ENCODE measurements around the gene TMEM150B. TPM values are rescaled to one million over a fixed set of nuclear protein-coding genes. Genes with fewer than 3 reads are reported as not detected.
A peak's percentile ranks its signal among the peaks of the same experiment; 100 is the strongest.

Gene TMEM150B
- total RNA-seq, 1 donor from 2014 or later: not detected

DNA sequence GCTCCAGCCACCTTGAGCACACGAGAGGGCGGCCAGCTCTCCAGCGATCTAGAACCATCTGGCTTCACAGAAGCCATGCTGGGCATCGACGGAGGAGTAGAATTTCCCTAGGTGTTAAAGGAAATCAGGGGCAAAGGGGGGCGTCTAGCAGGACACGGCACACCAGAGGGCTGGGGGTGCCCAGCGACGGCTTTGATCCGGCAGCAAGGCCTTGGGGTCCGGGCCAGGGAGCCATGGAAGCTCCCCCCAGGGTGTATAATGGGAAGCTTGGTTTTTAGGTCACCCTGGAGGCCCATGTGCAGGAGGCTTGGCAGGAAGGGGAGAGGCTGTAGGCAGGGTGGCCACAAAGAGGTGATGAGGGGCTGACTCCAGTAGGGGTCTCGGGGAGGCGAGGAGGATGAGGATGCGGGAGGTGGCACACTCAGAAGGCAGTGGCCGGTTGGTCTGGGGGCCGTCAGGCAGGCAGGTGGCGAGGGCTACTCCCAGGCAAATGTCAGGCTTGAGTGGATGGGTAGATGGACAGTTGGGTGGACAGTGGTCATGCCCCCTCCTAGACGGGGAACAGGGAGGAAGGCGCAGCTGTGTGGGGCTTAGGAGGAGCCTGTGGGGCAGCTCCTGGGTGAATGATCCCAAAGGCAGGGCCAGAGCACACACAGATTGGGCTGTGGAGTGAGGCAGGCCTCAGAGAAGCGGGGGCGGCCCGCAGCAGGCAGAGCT, 20.1 kb upstream of the TMEM150B start:
- Mint-ChIP-seq H3K27ac (ENCODE audit: unreplicated experiment) (no peak overlapping the region), H3K4me3 (ENCODE audit: unreplicated experiment) (no peak overlapping the region), H3K4me1 (ENCODE audit: low read depth) (peaks cover 28% of the 10 kb centered on the region), H3K9me3 (ENCODE audit: low read depth) (no peaks in the 10 kb centered on the region), H3K36me3 (ENCODE audit: low read depth) (no peaks in the 10 kb centered on the region), H3K27me3 (ENCODE audit: low read depth) (no peaks in the 10 kb centered on the region)
- TF ChIP-seq, protein P1, sequence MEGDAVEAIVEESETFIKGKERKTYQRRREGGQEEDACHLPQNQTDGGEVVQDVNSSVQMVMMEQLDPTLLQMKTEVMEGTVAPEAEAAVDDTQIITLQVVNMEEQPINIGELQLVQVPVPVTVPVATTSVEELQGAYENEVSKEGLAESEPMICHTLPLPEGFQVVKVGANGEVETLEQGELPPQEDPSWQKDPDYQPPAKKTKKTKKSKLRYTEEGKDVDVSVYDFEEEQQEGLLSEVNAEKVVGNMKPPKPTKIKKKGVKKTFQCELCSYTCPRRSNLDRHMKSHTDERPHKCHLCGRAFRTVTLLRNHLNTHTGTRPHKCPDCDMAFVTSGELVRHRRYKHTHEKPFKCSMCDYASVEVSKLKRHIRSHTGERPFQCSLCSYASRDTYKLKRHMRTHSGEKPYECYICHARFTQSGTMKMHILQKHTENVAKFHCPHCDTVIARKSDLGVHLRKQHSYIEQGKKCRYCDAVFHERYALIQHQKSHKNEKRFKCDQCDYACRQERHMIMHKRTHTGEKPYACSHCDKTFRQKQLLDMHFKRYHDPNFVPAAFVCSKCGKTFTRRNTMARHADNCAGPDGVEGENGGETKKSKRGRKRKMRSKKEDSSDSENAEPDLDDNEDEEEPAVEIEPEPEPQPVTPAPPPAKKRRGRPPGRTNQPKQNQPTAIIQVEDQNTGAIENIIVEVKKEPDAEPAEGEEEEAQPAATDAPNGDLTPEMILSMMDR (IDR thresholded peaks at IDR 0.05): no peak
- no peak for DNase-seq (ENCODE audit: low spot score)

DNA sequence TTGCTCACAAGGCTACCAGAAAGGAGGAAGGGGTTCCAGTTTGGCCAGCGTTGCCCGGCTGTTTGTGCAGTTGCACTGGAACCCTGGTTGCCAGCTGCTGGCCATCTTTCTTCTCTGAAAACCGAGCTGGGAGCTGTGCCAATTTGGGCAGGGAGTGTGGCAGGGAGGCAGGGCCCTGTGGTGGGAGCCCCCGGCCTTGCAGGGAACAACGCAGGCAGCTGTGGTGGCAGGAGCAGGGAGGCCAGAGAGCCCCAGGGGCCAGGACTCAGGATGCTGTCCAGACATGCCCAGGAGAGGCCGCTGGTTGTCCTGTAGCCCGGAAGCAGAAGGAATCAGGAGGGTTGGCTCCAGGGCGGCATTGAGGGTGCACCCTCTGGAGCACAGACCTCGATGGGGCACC, 19.3 kb upstream of the TMEM150B start:
- TF ChIP-seq, protein P1 (IDR thresholded peaks at IDR 0.05): peak; percentile 24
- H3K27ac Mint-ChIP-seq (ENCODE audit: unreplicated experiment): no peak overlapping the region
- H3K9me3 Mint-ChIP-seq (ENCODE audit: low read depth): no peaks in the 10 kb centered on the region
- no peaks in the 10 kb centered on the region for H3K36me3 Mint-ChIP-seq (ENCODE audit: low read depth)
- peaks cover 33% of the 10 kb centered on the region for H3K4me1 Mint-ChIP-seq (ENCODE audit: low read depth)
- DNase-seq (ENCODE audit: low spot score): no peak
- no peaks in the 10 kb centered on the region for H3K27me3 Mint-ChIP-seq (ENCODE audit: low read depth)
- no peak overlapping the region for H3K4me3 Mint-ChIP-seq (ENCODE audit: unreplicated experiment)

DNA sequence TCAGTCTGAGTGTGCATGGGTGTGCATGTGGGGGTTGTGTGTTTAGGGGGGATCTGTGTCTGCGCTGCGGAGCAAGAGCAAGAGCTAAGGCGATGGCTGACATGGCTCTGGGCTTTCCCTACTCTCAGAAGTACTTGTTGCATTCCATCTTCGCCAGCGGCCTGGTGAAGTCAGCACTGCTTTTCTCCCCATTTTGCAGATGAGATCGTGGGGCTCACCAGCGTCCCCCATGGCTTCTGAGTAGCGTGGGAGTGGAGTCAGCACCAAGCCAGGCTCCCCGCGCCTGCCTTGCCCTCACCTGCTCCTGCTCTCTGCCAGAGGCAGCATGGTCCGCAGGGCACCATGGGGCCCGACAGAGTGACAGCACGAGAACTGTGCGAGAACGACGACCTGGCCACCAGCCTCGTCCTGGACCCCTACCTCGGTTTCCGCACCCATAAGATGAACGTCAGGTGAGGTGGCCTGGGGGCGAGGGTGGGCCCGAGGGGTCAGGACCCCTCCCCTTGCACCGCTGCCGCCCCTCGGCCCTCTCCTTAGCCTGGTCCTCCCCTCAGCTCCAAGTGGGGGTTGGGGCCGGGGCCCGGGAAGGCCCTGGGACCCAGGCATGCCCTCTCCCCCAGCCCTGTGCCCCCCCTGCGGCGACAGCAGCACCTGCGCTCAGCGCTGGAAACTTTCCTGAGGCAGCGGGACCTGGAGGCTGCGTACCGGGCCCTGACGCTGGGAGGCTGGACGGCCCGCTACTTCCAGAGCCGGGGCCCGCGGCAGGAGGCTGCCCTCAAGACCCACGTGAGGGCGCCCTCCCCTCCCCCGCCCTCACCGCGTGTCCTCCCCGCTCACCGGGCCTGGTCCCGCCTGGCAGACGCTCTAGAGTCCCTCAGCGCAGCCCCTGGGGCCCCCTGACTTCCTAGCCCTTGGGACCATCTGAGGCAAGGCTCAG, 16.7 kb upstream of the TMEM150B start:
- Mint-ChIP-seq H3K27ac (ENCODE audit: unreplicated experiment) (no peak overlapping the region), H3K4me3 (ENCODE audit: unreplicated experiment) (peak overlapping the region; percentile 40), H3K9me3 (ENCODE audit: low read depth) (no peaks in the 10 kb centered on the region), H3K27me3 (ENCODE audit: low read depth) (no peaks in the 10 kb centered on the region), H3K4me1 (ENCODE audit: low read depth) (peaks cover 39% of the 10 kb centered on the region), H3K36me3 (ENCODE audit: low read depth) (no peaks in the 10 kb centered on the region)
- no peak for DNase-seq (ENCODE audit: low spot score)
- TF ChIP-seq, protein P1 (IDR thresholded peaks at IDR 0.05): no peak

DNA sequence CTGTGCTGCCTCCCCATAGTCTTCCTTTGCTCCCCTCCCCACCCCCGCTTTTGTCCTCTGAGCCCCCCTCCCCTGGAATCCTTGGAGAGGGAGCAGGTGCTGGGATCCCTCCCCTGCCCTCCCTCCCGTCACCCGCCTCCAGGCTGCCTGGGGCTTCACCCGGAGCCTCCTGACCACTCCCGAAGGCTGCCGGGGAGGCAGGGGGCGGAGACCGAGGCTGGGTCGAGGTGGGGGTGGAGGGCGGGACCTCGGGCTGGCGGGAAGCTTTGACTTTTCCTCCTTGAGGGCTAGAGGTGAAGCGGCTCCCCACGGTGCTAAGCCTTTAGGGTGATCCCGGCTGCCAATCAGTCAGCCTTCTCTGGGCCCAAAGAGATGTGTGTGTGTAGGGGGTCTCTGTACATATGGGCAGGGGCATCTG, 16.0 kb upstream of the TMEM150B start:
- H3K9me3 Mint-ChIP-seq (ENCODE audit: low read depth): no peaks in the 10 kb centered on the region
- H3K4me1 Mint-ChIP-seq (ENCODE audit: low read depth): peaks cover 39% of the 10 kb centered on the region
- TF ChIP-seq, protein P1 (IDR thresholded peaks at IDR 0.05): no peak
- H3K4me3 Mint-ChIP-seq (ENCODE audit: unreplicated experiment): peak overlapping the region; percentile 78
- H3K36me3 Mint-ChIP-seq (ENCODE audit: low read depth): no peaks in the 10 kb centered on the region
- H3K27ac Mint-ChIP-seq (ENCODE audit: unreplicated experiment): no peak overlapping the region
- no peak for DNase-seq (ENCODE audit: low spot score)
- no peaks in the 10 kb centered on the region for H3K27me3 Mint-ChIP-seq (ENCODE audit: low read depth)

DNA sequence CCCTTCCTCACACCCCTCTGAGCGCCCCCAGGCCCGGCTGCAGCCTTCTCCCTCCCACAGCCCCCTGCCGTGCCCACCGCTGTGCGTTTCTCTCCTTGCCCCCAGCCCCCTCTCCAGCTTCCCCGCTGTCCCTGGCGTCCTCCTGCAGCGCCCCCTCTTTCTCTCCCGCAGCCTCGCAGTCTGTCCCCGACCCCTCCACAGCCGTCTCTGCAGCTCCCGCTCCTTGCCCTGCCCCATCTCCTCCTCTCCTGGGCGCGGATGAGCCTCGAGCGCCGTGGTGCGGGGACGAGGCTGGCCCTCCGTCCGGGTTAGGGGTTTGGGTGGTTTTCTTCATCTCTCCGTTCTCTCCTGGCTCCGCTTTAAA, 15.6 kb upstream of the TMEM150B start:
- H3K36me3 Mint-ChIP-seq (ENCODE audit: low read depth): no peaks in the 10 kb centered on the region
- peaks cover 39% of the 10 kb centered on the region for H3K4me1 Mint-ChIP-seq (ENCODE audit: low read depth)
- no peaks in the 10 kb centered on the region for H3K9me3 Mint-ChIP-seq (ENCODE audit: low read depth)
- no peak for DNase-seq (ENCODE audit: low spot score)
- TF ChIP-seq, protein P1 (IDR thresholded peaks at IDR 0.05): peak; percentile 30
- no peaks in the 10 kb centered on the region for H3K27me3 Mint-ChIP-seq (ENCODE audit: low read depth)
- H3K27ac Mint-ChIP-seq (ENCODE audit: unreplicated experiment): no peak overlapping the region
- peak overlapping the region; percentile 78 for H3K4me3 Mint-ChIP-seq (ENCODE audit: unreplicated experiment)
